Measurements from ENCODE around the gene APOF. TPM values are rescaled to one million over a fixed set of nuclear protein-coding genes. Genes with fewer than 3 reads are reported as not detected.
"Not testable (repeated sequence)": the region's sequence is repeated elsewhere in the genome, so short reads cannot be mapped to it uniquely, and the experiment has no call there.

The APOF gene
- total RNA-seq, 1 donor = not detected

- no peak overlapping the region for H3K4me2 ChIP-seq (ENCODE audit: insufficient read depth, low read length)
These were observed 31.6 kb downstream of the APOF start for GRCh38 chr12:56330936-56331490.

GRCh38 chr12:56326533-56326932 is 36.1 kb downstream of the APOF start:
- Histone ChIP-seq H3K4me1 (ENCODE audit: insufficient read depth, low read length) (no peaks in the 10 kb centered on the region), H3K4me3 (ENCODE audit: insufficient read depth, low read length) (no peak overlapping the region), H3K4me2 (ENCODE audit: insufficient read depth, low read length) (no peak overlapping the region), H3K79me2 (ENCODE audit: insufficient read depth, low read length) (no peaks in the 10 kb centered on the region), H3K27me3 (ENCODE audit: insufficient read depth, low read length) (no peaks in the 10 kb centered on the region), H3K27ac (ENCODE audit: low read depth, low read length) (no peak overlapping the region), H2AFZ (ENCODE audit: low read length) (no peak overlapping the region), H4K20me1 (ENCODE audit: insufficient read depth, low read length) (no peaks in the 10 kb centered on the region), H3K9me3 (ENCODE audit: low read depth, low read length) (no peaks in the 10 kb centered on the region), H3K36me3 (ENCODE audit: insufficient read depth, low read length) (peaks cover 31% of the 10 kb centered on the region)
- no peak for DNase-seq (ENCODE audit: insufficient read length, low spot score, missing footprints)
- no peak for TF ChIP-seq CTCF (IDR thresholded peaks at IDR 0.05; ENCODE audit: extremely low read depth, low read depth, low read length)

More at GRCh38 chr12:56330936-56331490, 31.6 kb downstream of the APOF start:
- Histone ChIP-seq H3K4me3 (ENCODE audit: insufficient read depth, low read length) (no peak overlapping the region), H3K9me3 (ENCODE audit: low read depth, low read length) (no peaks in the 10 kb centered on the region), H3K27me3 (ENCODE audit: insufficient read depth, low read length) (no peaks in the 10 kb centered on the region), H3K4me1 (ENCODE audit: insufficient read depth, low read length) (peaks cover 18% of the 10 kb centered on the region), H4K20me1 (ENCODE audit: insufficient read depth, low read length) (no peaks in the 10 kb centered on the region), H2AFZ (ENCODE audit: low read length) (no peak overlapping the region), H3K36me3 (ENCODE audit: insufficient read depth, low read length) (peaks cover 3% of the 10 kb centered on the region), H3K27ac (ENCODE audit: low read depth, low read length) (no peak overlapping the region), H3K79me2 (ENCODE audit: insufficient read depth, low read length) (peaks cover 2% of the 10 kb centered on the region)
- no peak for DNase-seq (ENCODE audit: insufficient read length, low spot score, missing footprints)
- no peak for TF ChIP-seq CTCF (IDR thresholded peaks at IDR 0.05; ENCODE audit: extremely low read depth, low read depth, low read length)

- H3K27ac ChIP-seq (ENCODE audit: low read depth, low read length) = no peak overlapping the region
- H2AFZ ChIP-seq (ENCODE audit: low read length) = no peak overlapping the region
- no peaks in the 10 kb centered on the region for H3K4me1 ChIP-seq (ENCODE audit: insufficient read depth, low read length)
- H3K79me2 ChIP-seq (ENCODE audit: insufficient read depth, low read length) = no peaks in the 10 kb centered on the region
- no peaks in the 10 kb centered on the region for H4K20me1 ChIP-seq (ENCODE audit: insufficient read depth, low read length)
- DNase-seq (ENCODE audit: insufficient read length, low spot score, missing footprints) = no peak
- H3K4me3 ChIP-seq (ENCODE audit: insufficient read depth, low read length) = no peak overlapping the region
- H3K4me2 ChIP-seq (ENCODE audit: insufficient read depth, low read length) = no peak overlapping the region
- no peak for TF ChIP-seq CTCF (IDR thresholded peaks at IDR 0.05; ENCODE audit: extremely low read depth, low read depth, low read length)
- H3K36me3 ChIP-seq (ENCODE audit: insufficient read depth, low read length) = peaks cover 31% of the 10 kb centered on the region
- no peaks in the 10 kb centered on the region for H3K9me3 ChIP-seq (ENCODE audit: low read depth, low read length)
- no peaks in the 10 kb centered on the region for H3K27me3 ChIP-seq (ENCODE audit: insufficient read depth, low read length)
These were observed 36.5 kb downstream of the APOF start for GRCh38 chr12:56326126-56326525.

- Histone ChIP-seq H3K79me2 (ENCODE audit: insufficient read depth, low read length) (no peaks in the 10 kb centered on the region), H4K20me1 (ENCODE audit: insufficient read depth, low read length) (no peaks in the 10 kb centered on the region), H3K4me1 (ENCODE audit: insufficient read depth, low read length) (no peaks in the 10 kb centered on the region), H3K9me3 (ENCODE audit: low read depth, low read length) (no peaks in the 10 kb centered on the region), H3K36me3 (ENCODE audit: insufficient read depth, low read length) (peaks cover 31% of the 10 kb centered on the region), H3K4me3 (ENCODE audit: insufficient read depth, low read length) (no peak overlapping the region), H2AFZ (ENCODE audit: low read length) (no peak overlapping the region), H3K27me3 (ENCODE audit: insufficient read depth, low read length) (no peaks in the 10 kb centered on the region), H3K4me2 (ENCODE audit: insufficient read depth, low read length) (no peak overlapping the region), H3K27ac (ENCODE audit: low read depth, low read length) (no peak overlapping the region)
- no peak for TF ChIP-seq CTCF (IDR thresholded peaks at IDR 0.05; ENCODE audit: extremely low read depth, low read depth, low read length)
- no peak for DNase-seq (ENCODE audit: insufficient read length, low spot score, missing footprints)
These were observed 38.5 kb downstream of the APOF start for GRCh38 chr12:56324206-56324605.

GRCh38 chr12:56321610-56322009 is 41.0 kb downstream of the APOF start:
- not testable (repeated sequence) for H3K79me2 ChIP-seq (ENCODE audit: insufficient read depth, low read length); H2AFZ ChIP-seq (ENCODE audit: low read length); H3K4me1 ChIP-seq (ENCODE audit: insufficient read depth, low read length); H3K4me2 ChIP-seq (ENCODE audit: insufficient read depth, low read length); H3K27me3 ChIP-seq (ENCODE audit: insufficient read depth, low read length); H3K9me3 ChIP-seq (ENCODE audit: low read depth, low read length); DNase-seq (ENCODE audit: insufficient read length, low spot score, missing footprints); H4K20me1 ChIP-seq (ENCODE audit: insufficient read depth, low read length); H3K4me3 ChIP-seq (ENCODE audit: insufficient read depth, low read length); H3K27ac ChIP-seq (ENCODE audit: low read depth, low read length)
- H3K36me3 ChIP-seq (ENCODE audit: insufficient read depth, low read length) = peaks cover 28% of the 10 kb centered on the region

Measured in osteoblast (primary cell).